ENCODE measurements around the gene SLC35B4.
A peak's percentile ranks its signal among the peaks of the same experiment; 100 is the strongest.

Gene SLC35B4, protein sequence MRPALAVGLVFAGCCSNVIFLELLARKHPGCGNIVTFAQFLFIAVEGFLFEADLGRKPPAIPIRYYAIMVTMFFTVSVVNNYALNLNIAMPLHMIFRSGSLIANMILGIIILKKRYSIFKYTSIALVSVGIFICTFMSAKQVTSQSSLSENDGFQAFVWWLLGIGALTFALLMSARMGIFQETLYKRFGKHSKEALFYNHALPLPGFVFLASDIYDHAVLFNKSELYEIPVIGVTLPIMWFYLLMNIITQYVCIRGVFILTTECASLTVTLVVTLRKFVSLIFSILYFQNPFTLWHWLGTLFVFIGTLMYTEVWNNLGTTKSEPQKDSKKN

DNA sequence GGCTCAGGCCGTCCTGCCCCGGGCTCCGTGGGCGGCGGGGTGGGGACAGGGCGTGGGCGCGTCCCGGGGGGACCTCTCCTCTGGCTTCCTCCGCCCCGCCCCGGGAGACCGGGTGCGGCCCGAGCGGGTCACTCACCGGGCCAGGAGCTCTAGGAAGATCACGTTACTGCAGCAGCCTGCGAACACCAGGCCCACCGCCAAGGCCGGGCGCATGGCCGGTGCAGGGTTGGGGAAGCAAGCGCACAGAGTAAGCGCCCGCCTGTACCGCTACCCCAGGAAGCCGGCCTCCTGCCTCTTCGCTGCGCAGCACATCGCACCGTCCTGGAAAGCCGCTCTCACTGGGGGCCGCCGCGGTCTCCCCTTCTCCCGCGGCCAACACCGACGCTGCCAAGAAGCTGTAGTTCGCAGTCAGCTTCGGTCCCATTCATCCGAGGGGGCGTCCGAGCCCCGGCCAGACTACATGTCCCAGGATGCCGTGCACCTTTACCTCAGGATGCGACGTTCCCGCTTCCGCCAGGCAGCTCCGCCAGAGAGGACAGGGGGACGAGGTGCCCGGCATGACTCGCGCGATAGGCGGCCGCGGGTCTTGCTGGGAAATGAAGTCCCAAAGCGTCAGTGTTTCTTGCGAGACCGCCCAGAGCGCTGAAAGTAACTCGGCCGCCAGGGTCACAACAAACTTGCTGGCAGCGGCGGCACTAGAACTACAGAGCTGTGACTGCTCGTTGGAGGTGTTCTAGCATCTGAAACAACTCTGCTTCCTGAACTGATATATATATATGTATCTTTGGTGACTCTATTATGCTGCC, at the start of gene SLC35B4:
Gene SLC35B4 (minus strand): TSS at position 392 of the 806 bp plus-strand sequence. CDS start 179 bp downstream, at position 213.
- H3K4me3 Mint-ChIP-seq = peak within 1 kb of the TSS; percentile 93
- H3K4me1 Mint-ChIP-seq (ENCODE audit: low read depth) = peaks cover 12% of the 10 kb centered on the region
- no peaks in the 10 kb centered on the region for H3K9me3 Mint-ChIP-seq
- peak within 1 kb of the TSS; percentile 87 for H3K27ac Mint-ChIP-seq
- peaks cover 5% of the 10 kb centered on the region for H3K27me3 Mint-ChIP-seq
- intact Hi-C loops (cut with micrococcal nuclease) = loop anchor here (5.0 kb wide), 1 partner anchor 1234 kb away; the partner anchor contains the start of gene CHCHD3
- no peaks in the 10 kb centered on the region for H3K36me3 Mint-ChIP-seq (ENCODE audit: low read depth)

DNA sequence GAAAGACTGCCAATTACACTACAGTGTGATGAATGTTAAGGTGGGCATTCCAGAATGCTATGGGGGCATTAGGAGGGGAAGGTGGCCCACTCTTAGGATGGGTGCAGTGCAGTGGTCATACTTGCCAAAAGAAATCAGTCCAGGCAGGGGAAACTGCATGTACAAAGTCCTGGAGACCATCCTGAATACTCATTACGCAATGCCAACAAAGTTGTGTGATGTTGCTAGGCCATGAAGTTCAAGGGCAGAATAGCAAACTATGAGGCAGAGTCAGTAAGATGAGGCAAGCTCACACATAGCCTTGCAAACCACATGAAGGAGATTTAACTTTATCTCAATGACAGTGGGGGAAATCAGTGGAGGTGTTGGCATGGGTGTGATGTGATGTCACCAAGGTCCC, 49.8 kb upstream of the SLC35B4 start:
- H3K27me3 Mint-ChIP-seq = peaks cover 3% of the 10 kb centered on the region
- no peak overlapping the region for H3K4me3 Mint-ChIP-seq
- H3K4me1 Mint-ChIP-seq (ENCODE audit: low read depth) = no peaks in the 10 kb centered on the region

DNA sequence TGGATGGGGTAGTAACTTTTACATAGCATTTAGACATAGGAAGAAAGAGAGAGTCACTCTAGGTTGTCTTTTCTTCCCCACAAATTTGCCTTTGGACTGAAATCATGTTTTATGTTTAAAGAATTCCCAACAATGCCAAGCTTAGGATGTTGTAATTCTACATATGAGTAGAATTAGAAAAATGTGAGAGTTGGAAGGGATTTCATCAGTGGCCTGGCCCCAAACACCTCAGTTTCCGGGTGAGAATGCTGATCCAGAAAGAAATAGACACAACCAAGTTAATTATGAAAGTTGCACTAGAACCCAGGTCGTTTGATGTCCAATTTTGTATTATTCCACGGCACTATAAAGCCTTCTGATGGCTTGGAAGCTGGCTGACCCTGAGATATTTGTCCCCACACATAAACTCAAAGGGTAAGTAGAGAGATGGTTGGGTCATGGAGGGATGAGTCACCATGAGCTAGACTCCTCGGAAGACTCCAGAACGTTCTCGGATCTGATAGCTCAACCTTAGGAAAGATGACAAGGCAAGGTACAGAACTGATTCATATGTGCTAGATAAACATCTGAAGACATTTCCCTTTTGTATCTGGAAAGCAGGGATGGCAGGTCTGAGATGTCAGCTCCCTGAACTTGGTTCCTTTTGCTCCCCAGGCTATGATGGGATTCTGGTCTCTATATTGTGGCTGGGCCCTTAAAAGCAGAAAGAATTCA, 48.8 kb upstream of the SLC35B4 start:
- Mint-ChIP-seq H3K27me3 (peaks cover 6% of the 10 kb centered on the region), H3K9me3 (no peaks in the 10 kb centered on the region), H3K4me1 (ENCODE audit: low read depth) (no peaks in the 10 kb centered on the region), H3K27ac (no peak overlapping the region), H3K36me3 (ENCODE audit: low read depth) (no peaks in the 10 kb centered on the region), H3K4me3 (no peak overlapping the region)
- intact Hi-C loops (cut with micrococcal nuclease) = no loop called here

More for the DNA sequence above, 49.8 kb upstream of the SLC35B4 start:
- Mint-ChIP-seq H3K36me3 (ENCODE audit: low read depth) (no peaks in the 10 kb centered on the region), H3K9me3 (no peaks in the 10 kb centered on the region), H3K27ac (no peak overlapping the region)
- intact Hi-C loops (cut with micrococcal nuclease) = no loop called here

DNA sequence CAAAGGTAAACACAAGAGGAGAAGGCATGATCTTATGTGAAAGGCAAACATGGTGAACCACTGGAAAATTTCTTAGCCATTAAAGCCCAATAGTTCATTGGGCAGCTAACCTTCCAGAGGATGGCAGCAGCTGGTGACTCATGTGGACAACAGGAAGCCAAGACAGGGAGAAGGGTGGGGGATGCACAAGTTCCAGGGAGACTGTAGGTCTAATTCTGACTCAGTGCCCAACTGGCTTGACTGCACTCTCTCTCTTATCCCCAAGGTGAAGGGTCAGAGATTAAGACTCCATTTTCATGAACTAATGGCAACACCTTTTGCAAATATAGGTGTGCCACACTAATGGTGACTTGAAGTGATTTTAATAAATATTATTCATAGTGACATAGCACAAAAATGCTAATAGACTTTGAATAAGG, 47.9 kb upstream of the SLC35B4 start:
- H3K36me3 Mint-ChIP-seq (ENCODE audit: low read depth) = no peaks in the 10 kb centered on the region
- intact Hi-C loops (cut with micrococcal nuclease) = no loop called here
- no peaks in the 10 kb centered on the region for H3K9me3 Mint-ChIP-seq
- H3K4me1 Mint-ChIP-seq (ENCODE audit: low read depth) = no peaks in the 10 kb centered on the region
- H3K27ac Mint-ChIP-seq = no peak overlapping the region
- H3K27me3 Mint-ChIP-seq = peaks cover 8% of the 10 kb centered on the region
- no peak overlapping the region for H3K4me3 Mint-ChIP-seq

DNA sequence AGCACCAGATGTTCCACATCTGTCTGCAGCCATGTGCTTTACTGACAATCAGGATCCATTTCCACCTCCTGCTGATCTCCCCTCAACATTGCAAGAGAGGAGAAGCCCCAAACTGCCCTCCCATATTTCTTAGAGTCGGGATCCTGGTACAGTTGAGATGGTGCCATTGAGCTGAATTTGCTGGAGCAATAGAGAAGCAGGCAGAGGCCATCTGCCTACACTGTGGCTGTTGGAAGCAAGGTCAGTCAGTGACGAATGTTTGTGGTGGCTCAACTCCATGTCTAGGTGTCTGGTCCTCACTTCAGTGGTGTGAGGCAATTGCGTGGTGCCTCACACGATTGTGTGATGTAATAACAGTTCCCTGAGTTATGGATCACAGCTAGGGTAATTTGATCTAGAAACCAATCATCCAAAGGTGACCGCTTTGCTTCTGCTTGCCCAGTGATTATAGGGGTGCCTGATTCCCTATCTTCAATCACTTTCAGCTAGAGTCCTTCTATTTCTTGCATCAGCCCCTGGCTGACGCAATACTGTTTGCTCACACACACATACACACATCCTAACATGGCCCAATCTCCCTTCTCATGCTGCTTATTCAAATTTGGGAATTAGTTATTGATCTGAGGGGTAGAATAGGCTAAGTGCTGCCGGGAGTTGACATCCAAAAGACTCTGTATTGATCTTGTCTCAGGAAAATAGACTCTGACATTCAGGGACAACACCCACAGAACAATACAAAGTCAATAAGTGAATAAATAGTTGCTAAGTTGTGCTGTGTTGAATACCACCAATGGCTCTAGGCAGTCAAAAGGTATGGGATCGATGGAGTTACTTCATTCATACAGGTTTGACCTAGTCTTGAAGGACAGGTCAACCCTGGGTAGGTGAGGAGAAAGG, 46.1 kb upstream of the SLC35B4 start:
- no peak overlapping the region for H3K4me3 Mint-ChIP-seq
- H3K27ac Mint-ChIP-seq = no peak overlapping the region
- no peaks in the 10 kb centered on the region for H3K9me3 Mint-ChIP-seq
- peaks cover 8% of the 10 kb centered on the region for H3K27me3 Mint-ChIP-seq
- intact Hi-C loops (cut with micrococcal nuclease) = no loop called here
- H3K4me1 Mint-ChIP-seq (ENCODE audit: low read depth) = no peaks in the 10 kb centered on the region
- H3K36me3 Mint-ChIP-seq (ENCODE audit: low read depth) = no peaks in the 10 kb centered on the region

DNA sequence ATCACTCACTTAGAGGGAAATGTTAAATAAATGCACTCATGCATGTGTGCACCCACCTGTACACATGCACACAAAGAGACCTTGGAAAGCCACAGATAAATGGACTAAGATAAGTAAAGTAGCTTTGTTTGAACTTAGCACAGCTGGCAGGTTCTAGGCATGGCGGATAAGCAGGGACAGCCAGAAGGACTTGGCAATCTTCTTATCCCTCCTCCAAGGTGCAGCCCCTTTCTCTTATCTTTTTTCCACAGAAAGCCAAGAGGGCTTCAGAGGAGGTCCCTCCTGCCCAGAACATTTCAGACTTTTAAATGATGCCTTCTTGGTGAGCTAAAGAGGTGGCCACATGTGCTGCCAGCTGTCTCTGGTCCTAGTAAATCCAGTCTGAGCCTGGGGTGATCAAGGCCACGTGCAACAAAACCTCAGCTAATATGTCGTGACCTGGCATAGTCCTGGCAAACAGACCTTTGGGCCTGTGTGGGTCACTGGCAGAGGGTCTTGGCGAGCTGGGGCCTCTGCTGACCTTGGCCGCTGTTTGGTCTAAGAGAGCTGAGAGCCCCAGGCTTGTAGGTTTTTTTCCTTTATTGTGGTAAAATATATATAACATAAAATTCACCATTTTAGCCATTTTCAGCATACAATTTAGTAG, 43.2 kb upstream of the SLC35B4 start:
- H3K27ac Mint-ChIP-seq = no peak overlapping the region

DNA sequence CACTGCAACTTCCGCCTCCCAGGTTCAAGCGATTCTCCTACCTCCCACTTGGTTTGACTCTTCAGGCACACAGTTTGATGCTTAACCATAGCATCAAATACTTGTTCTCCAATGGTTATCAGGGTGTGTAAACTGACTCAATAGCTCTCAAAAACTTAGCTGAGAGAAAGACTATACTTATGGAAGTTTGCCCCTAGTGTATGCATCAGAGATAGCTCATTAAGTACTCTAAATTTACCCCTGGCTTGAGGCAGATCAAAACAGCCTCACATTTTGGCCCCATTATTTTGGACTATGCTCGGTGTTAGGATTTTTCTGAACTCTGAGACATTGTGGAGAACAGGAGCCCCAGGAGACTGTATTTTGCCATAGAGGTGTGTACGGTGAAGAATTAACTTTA, 40.8 kb upstream of the SLC35B4 start:
- H3K4me1 Mint-ChIP-seq (ENCODE audit: low read depth) = peaks cover 6% of the 10 kb centered on the region
- no peaks in the 10 kb centered on the region for H3K36me3 Mint-ChIP-seq (ENCODE audit: low read depth)
- intact Hi-C loops (cut with micrococcal nuclease) = no loop called here
- H3K27ac Mint-ChIP-seq = no peak overlapping the region
- peaks cover 5% of the 10 kb centered on the region for H3K27me3 Mint-ChIP-seq
- no peak overlapping the region for H3K4me3 Mint-ChIP-seq
- no peaks in the 10 kb centered on the region for H3K9me3 Mint-ChIP-seq

More for the DNA sequence above, 43.2 kb upstream of the SLC35B4 start:
- Mint-ChIP-seq H3K36me3 (ENCODE audit: low read depth) (no peaks in the 10 kb centered on the region), H3K4me3 (no peak overlapping the region), H3K9me3 (no peaks in the 10 kb centered on the region), H3K4me1 (ENCODE audit: low read depth) (peaks cover 6% of the 10 kb centered on the region), H3K27me3 (peaks cover 8% of the 10 kb centered on the region)
- intact Hi-C loops (cut with micrococcal nuclease) = no loop called here

DNA sequence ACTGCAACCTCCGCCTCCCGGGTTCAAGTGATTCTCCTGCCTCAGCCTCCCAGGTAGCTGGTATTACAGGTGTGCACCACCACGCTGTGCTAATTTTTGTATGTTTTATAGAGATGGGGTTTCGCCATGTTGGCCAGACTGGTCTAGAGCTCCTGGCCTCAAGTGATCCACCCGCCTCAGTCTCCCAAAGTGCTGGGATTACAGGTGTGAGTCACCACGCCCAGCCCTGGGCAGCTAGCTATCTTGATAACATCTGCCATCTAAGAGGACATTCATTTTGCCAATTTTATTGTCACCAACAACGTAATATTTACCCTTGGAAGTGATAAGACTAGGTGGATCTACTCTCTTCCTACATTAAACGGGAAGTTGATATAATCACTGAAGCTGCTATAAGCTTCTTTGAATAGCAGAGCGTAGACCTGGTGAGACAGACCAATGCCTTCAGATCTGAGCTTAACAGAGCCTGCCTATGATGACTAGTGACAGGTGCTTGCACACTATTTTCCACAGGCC, 39.7 kb upstream of the SLC35B4 start:
- intact Hi-C loops (cut with micrococcal nuclease) = no loop called here
- H3K4me1 Mint-ChIP-seq (ENCODE audit: low read depth) = peaks cover 6% of the 10 kb centered on the region
- H3K36me3 Mint-ChIP-seq (ENCODE audit: low read depth) = no peaks in the 10 kb centered on the region

DNA sequence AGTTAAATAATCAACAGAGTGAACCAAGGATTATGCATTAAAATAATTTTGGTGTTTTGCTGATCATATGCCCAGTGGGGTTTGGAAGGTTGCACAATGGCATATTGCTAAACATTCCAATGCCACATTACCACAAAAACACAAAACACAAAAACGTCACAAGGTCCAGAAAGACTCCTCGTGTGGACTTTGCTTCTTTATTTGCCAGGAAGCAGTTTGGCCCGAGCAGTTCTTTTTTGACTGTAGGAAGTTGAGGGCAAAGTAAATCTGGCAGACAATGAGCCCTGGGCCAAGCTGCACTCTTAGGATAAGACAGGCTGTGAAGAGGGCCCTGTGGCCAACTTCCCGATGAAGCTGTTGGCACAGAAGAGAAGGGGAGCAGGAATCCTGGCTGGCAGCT, 39.2 kb upstream of the SLC35B4 start:
- intact Hi-C loops (cut with micrococcal nuclease) = no loop called here
- H3K4me1 Mint-ChIP-seq (ENCODE audit: low read depth) = peaks cover 6% of the 10 kb centered on the region

More for the DNA sequence above, 39.7 kb upstream of the SLC35B4 start:
- Mint-ChIP-seq H3K9me3 (no peaks in the 10 kb centered on the region), H3K27me3 (peaks cover 8% of the 10 kb centered on the region), H3K4me3 (no peak overlapping the region), H3K27ac (no peak overlapping the region)

DNA sequence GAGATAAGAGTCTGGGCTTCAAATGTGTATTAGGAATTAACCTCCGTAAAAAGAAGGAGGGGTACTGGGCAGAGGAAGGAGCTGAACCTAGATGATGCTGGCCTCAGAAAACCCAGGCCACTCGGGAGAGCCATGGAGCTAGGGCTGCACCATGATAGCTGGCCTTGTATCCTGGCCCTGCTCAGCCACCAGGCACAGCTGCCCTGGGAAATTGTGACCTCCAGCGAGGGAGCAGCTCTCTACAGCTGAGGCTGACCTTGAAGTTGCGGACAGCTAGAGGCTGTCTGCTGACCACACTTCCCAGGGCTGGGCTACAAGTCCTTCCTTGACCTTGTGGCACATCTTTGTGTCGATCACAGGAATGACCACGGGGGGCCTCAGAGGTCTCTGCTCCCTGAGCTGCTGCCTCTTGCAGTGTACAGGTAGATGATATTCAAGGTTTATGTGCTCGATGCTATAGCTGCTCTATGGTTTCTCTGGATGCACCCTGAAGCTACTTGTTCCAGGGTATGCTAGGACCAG, 38.3 kb upstream of the SLC35B4 start:
- Mint-ChIP-seq H3K36me3 (ENCODE audit: low read depth) (no peaks in the 10 kb centered on the region), H3K4me1 (ENCODE audit: low read depth) (peaks cover 6% of the 10 kb centered on the region), H3K9me3 (no peaks in the 10 kb centered on the region), H3K27me3 (peaks cover 4% of the 10 kb centered on the region), H3K27ac (no peak overlapping the region), H3K4me3 (no peak overlapping the region)
- intact Hi-C loops (cut with micrococcal nuclease) = no loop called here

More for the DNA sequence above, 39.2 kb upstream of the SLC35B4 start:
- Mint-ChIP-seq H3K4me3 (no peak overlapping the region), H3K27ac (no peak overlapping the region), H3K36me3 (ENCODE audit: low read depth) (no peaks in the 10 kb centered on the region), H3K27me3 (peaks cover 8% of the 10 kb centered on the region), H3K9me3 (no peaks in the 10 kb centered on the region)

DNA sequence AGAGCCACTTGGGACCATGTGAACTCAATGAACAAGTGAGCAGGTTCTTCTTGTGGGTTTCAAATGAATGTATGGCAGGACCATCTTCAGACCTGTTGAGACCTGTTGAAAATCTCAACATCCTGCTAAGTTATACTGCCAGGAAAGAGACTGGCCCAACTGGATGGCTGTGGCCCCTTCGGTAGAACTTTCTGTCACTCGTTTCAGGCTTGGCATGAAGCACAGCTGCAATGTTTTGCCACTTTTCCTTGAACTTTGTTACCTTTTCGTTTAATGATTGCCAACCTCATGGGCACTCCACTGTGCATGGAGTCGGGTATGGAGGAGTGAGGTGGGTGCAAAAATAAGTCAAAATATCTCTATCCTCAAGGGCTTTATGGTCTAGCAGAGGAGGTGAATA, 36.7 kb upstream of the SLC35B4 start:
- Mint-ChIP-seq H3K27ac (no peak overlapping the region), H3K36me3 (ENCODE audit: low read depth) (no peaks in the 10 kb centered on the region), H3K9me3 (no peaks in the 10 kb centered on the region), H3K4me3 (no peak overlapping the region), H3K4me1 (ENCODE audit: low read depth) (peaks cover 6% of the 10 kb centered on the region), H3K27me3 (peaks cover 4% of the 10 kb centered on the region)
- intact Hi-C loops (cut with micrococcal nuclease) = no loop called here

DNA sequence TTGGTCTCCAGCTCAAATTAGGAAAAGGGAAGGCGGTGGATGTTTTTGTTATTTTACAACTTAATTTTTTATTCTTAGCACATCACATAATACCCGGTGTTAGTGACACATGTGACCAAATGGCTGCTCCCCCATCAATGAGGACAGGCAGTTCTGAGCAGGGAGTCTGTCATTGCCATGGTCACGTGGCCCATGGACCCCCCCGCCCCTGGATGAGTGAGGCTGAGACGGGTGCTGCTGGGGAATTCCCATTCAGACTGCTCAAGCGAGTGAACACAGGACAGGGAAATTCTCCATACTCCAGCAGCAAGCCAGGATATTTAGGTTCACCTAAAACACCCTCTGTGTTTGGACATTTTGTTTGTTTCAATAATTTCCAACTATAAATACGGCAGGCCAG, 34.7 kb upstream of the SLC35B4 start:
- Mint-ChIP-seq H3K27ac (no peak overlapping the region), H3K36me3 (ENCODE audit: low read depth) (no peaks in the 10 kb centered on the region)
- intact Hi-C loops (cut with micrococcal nuclease) = no loop called here

More for the DNA sequence above, 34.7 kb upstream of the SLC35B4 start:
- H3K27me3 Mint-ChIP-seq = peaks cover 4% of the 10 kb centered on the region
- H3K4me1 Mint-ChIP-seq (ENCODE audit: low read depth) = peaks cover 6% of the 10 kb centered on the region
- no peak overlapping the region for H3K4me3 Mint-ChIP-seq
- H3K9me3 Mint-ChIP-seq = no peaks in the 10 kb centered on the region
